Stimulated activated CD4-positive, alpha-beta T cell treated with anti-CD3 and anti-CD28 coated beads, Interleukin-15, amount 100 ng/mL, for 24 hours (primary cell): ENCODE measurements around the gene COL15A1.
"Not testable (repeated sequence)": the region's sequence is repeated elsewhere in the genome, so short reads cannot be mapped to it uniquely, and the experiment has no call there.

Source experiments
- DNase-seq: peaks from one replicate; pipeline ENCODE4 v3.0.0-alpha.2; 2020

COL15A1 gene

DNA sequence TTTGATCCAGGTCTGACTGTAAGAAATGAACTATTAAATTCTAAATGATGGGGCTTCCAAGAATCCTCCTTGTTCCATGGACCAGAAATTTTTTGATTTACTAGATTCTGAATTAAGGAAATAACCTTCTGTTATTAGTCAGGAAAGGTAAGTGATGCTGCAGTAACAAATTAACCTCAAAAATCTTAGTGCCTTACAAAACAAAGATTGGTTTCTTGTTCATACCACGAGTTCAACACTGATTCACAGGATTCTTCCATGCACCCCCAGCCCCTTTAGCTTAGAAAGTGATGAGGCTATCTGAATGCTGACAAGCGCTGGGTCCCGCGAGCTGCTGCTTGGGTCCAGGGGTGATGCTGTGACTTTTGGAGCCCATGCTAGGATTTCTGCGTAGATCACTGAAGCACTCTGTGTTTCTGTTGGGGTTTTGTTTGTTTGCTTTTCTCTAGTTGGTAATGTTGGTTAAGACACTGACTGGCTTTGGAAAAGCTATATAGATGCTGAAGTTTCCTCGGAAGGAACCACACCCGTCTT lies 52.3 kb downstream of the COL15A1 start:
- no peak for DNase-seq

DNA sequence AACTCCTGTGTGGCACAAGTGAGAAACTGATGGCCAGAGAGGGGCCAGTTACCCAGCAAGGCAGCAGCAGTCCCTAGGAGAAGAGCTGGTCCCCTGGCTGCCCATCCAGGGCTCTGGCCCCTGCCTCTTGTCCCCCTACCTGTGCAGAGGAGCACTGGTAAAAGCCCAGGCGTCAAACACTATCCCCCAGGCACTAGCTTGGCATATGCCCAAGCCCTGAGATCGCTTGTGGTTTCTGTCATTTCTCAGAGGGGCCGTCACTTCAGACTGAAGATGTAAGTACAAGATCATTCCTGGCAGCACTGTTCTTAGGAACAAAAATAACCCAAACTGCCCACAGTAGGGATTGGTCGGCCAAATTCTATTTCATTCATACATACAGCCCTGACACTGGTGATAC lies 53.9 kb downstream of the COL15A1 start:
- DNase-seq, result no peak

DNA sequence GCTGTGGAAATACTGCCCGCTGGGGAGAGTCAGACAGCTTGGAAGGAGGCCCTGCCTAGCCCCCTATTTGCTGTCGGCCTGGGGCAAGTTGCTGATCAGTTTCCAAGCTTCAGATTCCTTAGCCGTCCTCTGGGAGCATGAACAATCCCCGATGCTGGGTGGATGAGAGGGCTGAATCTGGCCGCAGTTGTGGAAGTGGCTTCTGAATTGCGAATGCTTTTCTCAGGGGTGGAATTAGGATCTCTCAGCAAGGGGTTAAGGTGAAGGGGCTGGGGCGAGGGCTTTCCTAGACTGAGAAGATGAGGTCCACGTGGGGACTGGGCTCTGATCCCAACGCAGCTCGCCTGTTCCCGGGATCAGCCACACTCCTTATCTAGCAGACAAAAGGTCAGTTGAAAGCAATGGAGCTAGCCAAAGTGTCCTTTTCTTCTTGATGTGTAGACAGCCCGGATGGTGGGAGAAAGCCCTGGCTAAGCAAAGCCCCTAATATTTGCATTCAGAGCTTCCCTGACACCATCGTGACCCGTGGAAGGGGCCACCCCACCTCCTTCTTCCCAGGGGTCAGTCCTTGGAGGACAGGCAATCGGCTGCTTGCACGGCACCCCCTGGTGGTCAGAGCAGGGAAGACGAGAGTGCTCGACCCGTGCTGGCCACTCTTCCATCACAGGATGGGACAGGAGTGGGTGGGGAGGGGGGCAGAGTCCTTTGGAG lies 54.9 kb downstream of the COL15A1 start:
- DNase-seq, result peak; percentile 77

DNA sequence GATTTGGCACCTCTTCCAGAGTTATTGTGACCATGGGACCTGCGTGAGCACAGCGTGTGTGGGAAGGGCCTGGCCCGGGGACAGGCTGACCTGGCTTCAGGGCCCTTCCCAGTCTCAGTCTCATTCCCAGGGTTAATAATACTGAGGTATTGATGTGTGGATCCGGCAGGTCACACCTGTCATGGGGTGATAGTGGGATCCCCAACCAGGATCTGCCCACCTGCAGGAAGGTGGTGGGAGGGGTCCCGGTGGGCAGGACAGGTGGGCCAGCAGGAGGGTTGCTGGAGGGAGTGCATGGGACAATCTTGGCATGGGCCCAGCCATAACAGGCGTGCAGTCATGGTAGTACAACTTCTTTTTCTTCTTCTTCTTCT lies 55.4 kb downstream of the COL15A1 start:
- no peak for DNase-seq

DNA sequence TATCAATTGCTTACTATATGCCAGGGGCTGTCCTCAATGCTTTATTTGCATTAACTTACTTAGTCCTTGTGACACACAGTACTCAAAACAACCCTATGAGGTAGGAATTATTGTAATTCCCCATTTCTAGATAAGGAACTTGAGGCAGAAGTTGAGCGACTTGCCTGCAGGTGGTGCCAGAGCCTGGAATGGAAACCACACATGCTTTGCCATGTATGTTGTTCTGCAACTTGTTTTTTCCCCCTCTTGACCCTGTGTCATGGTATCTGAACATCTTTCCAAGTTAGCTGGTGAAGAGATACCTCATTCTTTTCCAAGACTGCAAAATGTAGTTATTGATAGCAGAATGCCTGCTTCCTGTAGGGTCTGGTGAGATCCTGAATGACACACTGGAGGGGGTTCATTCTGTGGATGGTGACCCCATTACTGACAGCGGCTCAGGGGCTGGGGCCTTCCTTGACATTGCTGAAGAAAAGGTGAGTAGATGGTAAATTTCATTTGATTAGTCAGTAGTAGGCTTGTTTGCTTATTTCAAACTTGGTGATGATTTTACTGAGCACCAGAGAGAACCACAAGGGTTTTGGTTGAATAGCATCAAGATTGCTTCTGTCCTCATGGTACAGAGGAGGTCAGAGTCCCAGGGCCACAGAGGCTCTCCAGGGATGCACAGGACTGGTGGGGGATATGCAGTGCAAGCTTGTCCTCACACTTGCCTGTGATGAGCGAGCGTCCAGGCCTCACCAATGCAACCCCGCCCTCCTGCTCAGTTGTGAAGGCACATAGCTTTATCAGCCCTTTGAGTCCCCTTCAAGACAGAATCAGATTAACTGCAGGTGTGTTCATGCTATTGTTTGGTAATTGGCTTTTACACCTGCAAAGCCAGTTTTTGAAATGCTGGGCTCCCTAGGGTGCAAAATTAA lies 57.0 kb downstream of the COL15A1 start:
- DNase-seq, result peak; percentile 64

DNA sequence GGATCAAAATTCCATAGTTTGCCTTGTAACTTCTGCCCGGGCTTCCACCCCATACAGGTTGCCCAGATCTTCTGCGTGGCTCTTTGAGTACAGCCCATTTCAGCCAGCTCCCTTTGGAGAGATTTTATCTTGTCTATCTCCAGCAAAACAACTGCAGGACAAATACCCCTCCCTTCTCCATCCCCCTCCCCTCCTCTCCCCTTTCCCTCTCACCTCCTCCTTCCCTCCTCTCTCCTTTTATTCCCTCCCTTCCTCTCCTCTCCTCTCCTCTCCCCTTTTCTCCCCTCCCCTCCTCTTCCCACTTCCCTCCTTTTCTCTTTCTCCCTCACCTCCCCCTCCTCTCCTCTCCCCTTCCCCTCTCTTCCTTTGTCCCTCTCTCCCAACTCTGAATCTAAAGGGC lies 58.2 kb downstream of the COL15A1 start:
- DNase-seq, result no peak

DNA sequence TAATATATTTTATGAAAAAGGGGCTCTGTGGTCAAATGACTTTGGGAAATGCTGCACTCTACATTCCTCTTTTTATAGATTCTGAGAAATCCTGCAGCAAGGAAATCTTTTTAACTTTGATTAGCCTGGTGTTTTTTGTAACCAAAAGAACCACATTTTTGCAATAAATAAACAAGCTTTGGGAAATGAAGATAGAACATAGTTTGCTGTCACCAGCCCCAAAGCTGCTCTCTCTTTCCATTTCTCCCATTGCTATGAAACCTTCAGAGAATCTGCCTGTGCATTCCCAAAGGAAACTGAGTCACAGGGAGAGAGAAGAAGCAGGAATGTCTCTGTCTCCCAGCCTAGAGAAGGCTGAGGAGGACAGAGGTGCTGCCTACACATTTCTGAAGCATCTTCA lies 59.0 kb downstream of the COL15A1 start:
- no peak for DNase-seq

DNA sequence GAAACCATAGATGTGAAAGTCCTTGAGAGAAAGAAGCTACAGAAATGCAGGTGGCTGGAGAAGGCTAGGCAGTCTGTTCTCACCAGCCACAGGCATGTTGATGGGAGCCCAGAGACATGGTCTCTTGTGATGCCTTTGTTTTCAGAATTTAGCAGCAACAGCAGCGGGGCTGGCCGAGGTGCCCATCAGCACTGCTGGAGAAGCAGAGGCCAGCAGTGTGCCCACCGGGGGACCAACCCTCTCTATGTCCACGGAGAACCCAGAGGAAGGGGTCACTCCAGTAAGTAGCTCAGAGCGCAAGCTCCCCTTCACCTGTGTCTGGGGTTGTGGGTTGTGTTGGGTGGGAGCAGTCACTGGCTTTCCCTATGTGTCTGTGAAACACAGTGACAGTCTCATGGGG lies 59.6 kb downstream of the COL15A1 start:
- no peak for DNase-seq

DNA sequence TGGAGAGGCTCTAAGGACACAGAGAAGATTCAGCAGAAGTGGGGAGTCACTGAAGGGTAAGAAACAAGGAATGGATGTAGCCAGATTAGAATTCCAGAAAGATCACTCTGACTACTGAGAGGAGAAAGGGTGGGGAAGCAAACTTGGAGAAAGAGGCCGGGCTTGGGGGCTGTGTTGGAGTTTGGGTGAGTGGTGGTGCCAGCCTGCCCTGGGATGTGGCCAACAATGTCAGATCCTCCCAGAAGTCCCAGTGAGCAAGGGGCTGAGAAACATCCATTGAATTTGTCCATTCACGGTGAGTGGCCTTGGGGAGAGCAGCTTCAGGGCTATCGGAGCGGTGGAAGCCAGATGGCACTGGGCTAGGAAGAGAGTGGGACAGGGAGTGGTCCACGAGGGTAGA lies 60.4 kb downstream of the COL15A1 start:
- DNase-seq, result no peak

DNA sequence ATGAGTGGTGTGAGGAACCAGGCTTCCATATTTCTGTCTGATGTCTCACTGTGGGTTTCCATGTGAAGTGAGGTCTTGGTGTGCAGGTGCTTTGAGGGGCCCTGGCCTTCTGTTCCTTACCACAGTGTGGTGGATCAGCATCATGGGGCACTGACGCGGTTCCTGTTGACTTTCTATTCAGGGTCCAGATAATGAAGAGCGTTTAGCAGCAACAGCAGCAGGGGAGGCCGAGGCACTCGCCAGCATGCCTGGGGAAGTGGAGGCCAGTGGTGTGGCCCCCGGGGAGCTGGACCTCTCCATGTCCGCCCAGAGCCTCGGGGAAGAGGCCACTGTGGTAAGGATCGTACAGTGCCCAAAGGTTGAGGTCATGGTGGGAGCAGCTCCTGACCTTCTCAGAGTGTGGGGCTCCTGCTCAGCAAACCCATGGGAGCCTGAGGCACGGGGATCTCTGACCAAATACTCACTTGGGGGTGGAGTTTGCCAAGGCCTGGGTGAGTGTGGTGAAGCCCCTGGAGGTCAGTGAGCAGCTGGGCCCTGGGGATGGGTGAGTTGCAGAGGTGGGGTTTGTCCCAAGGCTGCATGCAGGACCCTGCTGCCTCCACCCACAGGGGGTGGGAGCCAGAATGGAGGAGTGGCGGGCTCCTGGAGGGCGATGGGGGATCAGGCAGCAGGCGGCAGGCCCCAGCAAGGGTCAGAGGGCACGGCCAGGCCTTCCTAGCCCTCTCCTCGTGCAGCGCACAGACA lies 61.2 kb downstream of the COL15A1 start:
- DNase-seq, result no peak

DNA sequence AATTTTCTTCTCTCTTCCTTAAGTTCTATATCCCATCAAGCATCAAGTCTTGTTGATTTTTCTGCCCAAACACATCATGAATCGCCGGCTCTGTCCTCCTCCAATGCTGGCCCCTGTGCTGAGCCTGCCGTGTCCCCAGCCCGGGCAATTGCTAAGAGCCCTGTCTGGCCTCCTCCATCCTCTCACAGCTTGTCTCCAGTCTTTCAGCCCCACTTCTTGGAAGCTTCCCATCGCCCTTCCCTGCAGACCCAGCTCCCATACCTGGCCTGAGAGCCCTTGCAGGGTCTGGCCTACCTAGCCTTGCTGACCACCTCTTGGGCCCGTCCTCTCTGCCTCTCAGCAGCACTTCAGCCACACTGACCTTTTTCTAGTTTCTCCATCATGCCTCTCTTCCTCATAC lies 61.9 kb downstream of the COL15A1 start:
- no peak for DNase-seq

DNA sequence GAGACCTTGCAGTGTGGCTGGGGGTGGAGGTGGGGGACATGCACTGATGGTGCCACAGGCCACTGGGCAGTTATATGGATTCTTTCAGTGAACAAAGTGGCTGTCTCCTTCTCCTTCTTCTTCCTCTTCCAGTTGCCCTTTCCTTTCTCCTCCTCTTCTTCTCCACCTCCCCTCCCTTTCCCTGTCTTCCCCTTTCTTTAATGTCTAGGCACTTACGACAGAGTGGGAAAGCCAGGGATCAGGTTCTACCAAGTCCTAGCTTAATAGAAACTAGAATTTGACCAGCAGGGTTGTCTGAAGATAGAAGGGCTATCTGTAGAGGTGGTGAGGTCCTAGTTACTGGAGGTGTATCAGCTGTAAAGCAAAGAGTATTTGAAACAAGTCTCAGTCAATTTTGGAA lies 62.8 kb downstream of the COL15A1 start:
- DNase-seq, result no peak

DNA sequence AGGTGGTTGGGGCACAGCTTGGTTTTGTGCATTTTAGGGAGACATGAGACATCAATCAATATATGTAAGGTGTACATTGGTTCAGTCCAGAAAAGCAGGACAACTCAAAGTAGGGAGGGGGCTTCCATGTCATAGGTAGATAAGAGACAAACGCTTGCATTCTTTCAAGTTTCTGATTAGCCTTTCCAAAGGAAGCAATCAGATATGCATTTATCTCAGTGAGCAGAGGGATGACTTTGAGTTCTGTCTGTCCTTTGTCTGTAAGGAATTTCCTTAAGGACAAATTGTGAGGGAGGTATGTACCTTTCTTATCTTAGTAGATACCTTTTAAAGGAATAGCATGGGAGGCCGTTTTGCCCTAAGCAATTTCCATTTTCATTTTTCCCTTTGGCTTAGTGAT lies 63.3 kb downstream of the COL15A1 start:
- DNase-seq, result no peak

DNA sequence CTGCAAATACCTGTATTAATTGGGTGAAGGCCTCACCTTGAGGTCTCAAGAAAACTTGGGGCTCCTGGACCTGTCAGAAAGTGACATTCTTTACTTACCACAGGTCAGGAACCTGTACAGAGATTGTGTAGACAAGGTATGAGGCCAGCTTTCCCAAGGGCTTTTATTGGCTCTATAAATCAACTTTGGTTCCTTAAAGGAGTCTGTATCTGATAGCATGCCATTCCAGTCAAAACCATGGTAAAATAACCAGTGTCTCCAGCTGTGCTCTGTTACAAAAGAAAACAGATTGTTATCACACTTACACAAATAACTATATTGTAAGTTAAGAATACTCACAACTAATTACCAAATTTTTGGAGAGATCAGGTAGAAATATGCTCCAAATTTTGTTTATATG lies 64.5 kb downstream of the COL15A1 start:
- DNase-seq, result no peak

DNA sequence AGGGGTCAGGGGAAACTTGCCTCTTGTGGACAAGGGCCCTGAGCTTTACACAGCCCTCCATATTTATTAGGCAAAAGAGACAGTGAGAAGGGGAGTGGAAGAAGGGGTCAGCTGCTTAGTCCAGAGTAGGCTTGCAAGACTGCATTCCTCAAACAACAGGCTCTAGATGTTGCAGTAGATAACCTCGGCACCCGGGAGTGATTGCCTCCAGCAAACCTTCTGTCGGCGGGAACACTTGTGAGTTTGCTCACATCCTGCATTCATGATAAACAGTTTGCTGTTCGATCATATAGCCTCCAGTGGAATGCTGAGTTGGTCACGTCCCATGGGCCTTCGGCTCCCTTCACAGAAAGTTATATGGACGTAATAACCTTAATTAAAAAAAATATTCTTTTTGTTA lies 66.7 kb downstream of the COL15A1 start:
- not testable (repeated sequence) for DNase-seq

DNA sequence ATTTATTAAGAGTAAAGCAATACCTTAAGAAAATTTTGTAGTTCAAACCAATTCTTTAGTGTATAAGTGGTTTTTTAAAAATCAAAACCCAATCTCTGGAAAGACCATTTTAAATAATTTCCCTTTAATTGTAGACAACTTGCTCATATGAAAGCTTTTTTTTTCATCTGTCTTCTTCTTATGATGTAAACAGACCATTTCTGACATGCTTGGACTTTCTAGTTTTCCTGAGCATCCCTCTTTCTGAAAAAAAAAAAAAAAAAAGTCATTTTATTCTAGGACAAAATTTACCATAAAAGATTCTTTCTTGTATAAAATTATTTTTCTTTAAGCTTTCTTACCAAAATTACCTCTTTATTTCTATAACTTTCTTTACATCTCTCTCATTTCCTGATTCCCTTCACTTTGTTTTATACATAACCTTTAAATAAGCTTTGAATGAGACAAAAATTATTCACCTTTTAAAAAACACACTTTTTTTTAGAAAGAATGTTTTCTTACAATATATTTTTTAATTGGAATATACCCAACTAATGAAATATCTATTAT lies 67.5 kb downstream of the COL15A1 start:
- no peak for DNase-seq

DNA sequence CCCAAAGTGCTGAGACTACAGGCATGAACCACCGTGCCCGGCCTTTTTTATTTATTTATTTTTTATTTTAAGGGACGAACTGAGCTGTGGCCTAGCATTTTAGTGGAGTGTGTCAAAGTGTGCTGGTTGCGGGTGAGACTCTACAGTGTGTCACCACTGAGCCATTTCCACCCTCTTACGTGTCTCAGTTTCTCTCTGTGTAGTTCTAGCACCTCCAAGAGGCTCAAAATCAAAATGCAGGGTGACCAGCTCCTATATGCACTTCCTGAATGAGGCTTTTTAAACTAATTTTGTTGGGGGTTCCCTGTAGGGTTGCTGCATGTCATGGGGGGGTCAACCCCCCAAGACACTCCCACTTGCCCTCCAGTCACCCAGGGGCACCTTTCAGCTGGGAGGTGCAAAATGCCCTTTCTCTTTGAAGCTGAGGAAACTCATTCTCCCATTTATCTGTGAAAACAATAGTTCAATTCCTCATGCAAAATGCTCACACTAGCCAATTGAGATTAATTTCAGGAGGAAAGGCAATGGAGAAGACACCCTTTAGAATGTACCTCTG lies 69.3 kb downstream of the COL15A1 start:
- DNase-seq, result peak; percentile 16

DNA sequence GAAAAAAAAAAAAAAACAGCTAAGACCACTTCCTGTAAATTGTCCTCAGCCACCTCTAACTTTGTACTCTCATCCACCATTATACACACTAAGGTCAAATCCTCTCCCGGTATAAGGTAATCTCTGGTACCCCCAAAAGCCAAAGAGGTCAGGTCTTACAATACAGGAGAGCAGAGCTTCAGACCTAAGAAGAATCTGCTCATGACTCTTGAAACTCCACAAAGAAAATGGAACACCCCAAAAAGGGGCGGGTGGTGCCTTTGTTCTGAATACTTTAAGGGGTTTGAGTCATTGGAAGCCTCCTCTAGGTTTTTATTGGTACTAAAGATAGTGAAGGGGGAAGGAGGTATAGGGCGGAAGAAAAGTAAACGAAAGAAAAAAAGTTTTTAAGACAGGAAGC lies 69.8 kb downstream of the COL15A1 start:
- DNase-seq, result peak; percentile 29

DNA sequence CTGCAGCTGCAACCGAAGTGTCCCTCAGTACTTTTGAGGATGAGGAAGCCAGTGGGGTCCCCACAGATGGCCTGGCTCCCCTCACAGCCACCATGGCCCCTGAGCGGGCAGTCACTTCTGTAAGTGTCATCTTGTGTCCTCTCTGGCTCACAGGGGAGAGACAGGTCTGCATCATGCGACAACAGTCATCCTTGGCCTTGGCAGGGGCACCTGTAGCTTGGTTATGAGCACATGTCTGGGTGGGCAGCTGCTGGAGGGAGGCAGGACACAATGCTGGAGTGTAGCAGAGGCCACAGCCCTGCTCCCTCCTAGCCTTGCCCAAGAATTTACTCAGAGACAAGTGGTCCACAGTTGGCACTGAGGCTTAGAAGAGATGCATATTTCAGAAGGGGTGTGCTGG lies 71.7 kb downstream of the COL15A1 start:
- DNase-seq, result no peak

DNA sequence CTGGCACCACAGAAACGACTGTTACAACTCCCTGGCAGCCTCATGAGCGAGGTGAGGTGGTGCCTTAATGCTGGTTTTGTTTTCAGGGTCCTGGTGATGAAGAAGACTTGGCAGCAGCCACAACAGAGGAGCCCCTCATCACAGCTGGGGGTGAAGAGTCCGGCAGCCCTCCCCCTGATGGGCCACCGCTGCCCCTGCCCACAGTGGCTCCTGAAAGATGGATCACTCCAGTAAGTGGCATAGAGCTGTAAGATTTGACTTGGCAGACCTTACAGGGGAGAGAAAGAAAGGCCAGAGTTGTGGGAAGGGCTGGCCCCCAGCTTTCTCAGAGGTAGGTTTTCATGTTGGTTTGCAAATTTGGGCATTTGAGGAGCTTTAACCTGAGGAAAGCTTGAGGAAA lies 72.2 kb downstream of the COL15A1 start:
- DNase-seq, result no peak

DNA sequence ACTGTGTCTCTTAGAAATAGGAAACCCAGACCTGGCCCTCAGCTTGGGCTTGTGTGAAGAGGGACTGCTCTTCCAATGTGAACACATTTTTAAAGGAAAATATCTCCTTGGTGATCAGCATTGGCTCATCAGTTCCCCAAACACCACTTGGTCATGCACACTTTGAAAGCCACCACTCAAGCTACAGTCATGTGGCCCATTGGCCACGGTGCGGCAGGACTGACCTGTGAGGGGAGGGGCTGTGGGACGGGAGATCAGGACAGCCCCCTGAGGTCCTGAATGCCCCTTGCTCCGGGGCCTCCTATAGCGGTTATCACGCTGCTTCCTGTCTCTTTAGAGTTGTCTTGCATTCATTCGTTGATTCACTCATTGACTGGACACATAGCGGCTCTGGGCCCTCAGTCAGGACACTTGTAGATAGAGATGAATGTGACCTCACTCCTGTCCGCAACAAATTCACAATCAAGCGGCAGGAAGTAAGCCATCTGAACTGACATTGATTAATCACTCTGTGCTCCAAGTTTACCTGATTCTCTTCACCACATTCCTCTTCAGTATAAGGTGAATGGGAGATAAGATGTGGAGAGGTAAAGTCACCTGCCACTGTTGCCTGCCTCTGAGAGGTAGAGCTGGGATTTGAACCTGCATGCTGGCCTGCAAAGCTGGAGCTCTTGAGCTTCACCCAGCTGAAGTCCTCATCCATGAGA lies 73.1 kb downstream of the COL15A1 start:
- DNase-seq, result no peak

DNA sequence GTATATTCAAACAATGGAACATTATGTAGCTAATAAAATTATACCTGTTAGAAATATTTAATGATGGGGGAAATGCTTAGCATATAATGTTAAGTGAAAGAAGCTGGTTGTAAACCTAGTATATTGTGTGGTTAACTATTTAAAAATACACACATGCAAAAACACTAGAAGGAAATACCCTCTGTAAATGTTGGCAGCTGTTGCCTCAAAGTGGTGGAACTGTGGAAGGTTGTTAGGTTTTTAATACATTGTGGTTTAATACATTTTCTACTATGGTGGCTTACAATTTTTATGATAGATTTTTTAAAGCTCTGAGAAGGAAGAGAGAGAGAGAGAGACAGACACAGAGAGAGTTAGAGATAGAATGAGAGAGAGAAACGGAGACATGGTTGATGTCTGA lies 74.9 kb downstream of the COL15A1 start:
- DNase-seq, result no peak
